Tibial nerve (tissue), 4 donors: Measurements from ENCODE around the gene TTC14. TPM values are rescaled to one million over a fixed set of nuclear protein-coding genes. Genes with fewer than 3 reads are reported as not detected.

Experiments
- DNase-seq, 2 donors: peaks; one replicate each; pipeline ENCODE4 v3.0.0-alpha.2; 2019; ENCODE audit warnings: low spot score in 2 of 2
- H3K27ac ChIP-seq, 4 donors: fragments of 200-600 bp; sonication (generic) in 3 of 4; one replicate each; pipeline ENCODE4 v1.5.1; 2017 to 2019; ENCODE audit warnings: mild to moderate bottlenecking in 1 of 4
- H3K27me3 ChIP-seq, 2 donors: fragments of 200-600 bp; sonication (generic) in 1 of 2; one replicate each; pipeline versions ENCODE4 v1.5.1 to v1.6.0; 2017 to 2019
- H3K36me3 ChIP-seq, 3 donors: fragments of 200-600 bp; sonication (generic); one replicate each; pipeline ENCODE4 v1.5.1; 2018 to 2019
- H3K4me1 ChIP-seq, 4 donors: fragments of 200-600 bp; sonication (generic) in 3 of 4; one replicate each; pipeline ENCODE4 v1.5.1; 2017 to 2019
- H3K4me3 ChIP-seq, 4 donors: fragments of 200-600 bp; sonication (generic) in 3 of 4; one replicate each; pipeline ENCODE4 v1.5.1; 2017 to 2019; ENCODE audit warnings: mild to moderate bottlenecking in 1 of 4, moderate library complexity in 1 of 4
- H3K9me3 ChIP-seq, 4 donors: fragments of 200-600 bp; sonication (generic) in 3 of 4; one replicate each; pipeline ENCODE4 v1.5.1; 2017 to 2019
- EP300 ChIP-seq, 2 donors: sonication (generic); formaldehyde crosslinking; IDR thresholded peaks; one replicate each; pipeline ENCODE4 v1.6.1; 2017; ENCODE audit warnings: antibody characterized with exemption in 2 of 2, mild to moderate bottlenecking in 1 of 2
- POLR2A ChIP-seq, 2 donors: fragments of 450-650 bp; IDR thresholded peaks; one replicate each; pipeline ENCODE4 v1.6.1; 2017; ENCODE audit warnings: antibody characterized with exemption in 2 of 2, mild to moderate bottlenecking in 2 of 2, moderate library complexity in 2 of 2
- WGBS, 2 donors: methylation state at CpG; one replicate each; pipeline ENCODE4 v1.1.5; 2018; 5-methylcytosine and 5-hydroxymethylcytosine counted together
- total RNA-seq, 4 donors: library from RNA; depleted of rRNA; stranded (reverse); fragments of >200 nt; gene quantifications; one replicate each; pipeline ENCODE4 v1.1.0, GENCODE V29; 2016
- TF ChIP-seq, protein P1 (sequence below), 5 experiments: fragments of 200-600 bp in 3 of 5; fragments of 450-650 bp in 2 of 5; sonication (generic) in 3 of 5; IDR thresholded peaks; one replicate each; pipeline ENCODE4 v1.5.1; 2016 to 2019; ENCODE audit warnings: antibody characterized with exemption in 5 of 5, mild to moderate bottlenecking in 3 of 5, moderate library complexity in 2 of 5

Gene TTC14
- total RNA-seq, 4 donors from 2014 or later, result 41.4 to 88.1 (median 80.7) TPM

DNA sequence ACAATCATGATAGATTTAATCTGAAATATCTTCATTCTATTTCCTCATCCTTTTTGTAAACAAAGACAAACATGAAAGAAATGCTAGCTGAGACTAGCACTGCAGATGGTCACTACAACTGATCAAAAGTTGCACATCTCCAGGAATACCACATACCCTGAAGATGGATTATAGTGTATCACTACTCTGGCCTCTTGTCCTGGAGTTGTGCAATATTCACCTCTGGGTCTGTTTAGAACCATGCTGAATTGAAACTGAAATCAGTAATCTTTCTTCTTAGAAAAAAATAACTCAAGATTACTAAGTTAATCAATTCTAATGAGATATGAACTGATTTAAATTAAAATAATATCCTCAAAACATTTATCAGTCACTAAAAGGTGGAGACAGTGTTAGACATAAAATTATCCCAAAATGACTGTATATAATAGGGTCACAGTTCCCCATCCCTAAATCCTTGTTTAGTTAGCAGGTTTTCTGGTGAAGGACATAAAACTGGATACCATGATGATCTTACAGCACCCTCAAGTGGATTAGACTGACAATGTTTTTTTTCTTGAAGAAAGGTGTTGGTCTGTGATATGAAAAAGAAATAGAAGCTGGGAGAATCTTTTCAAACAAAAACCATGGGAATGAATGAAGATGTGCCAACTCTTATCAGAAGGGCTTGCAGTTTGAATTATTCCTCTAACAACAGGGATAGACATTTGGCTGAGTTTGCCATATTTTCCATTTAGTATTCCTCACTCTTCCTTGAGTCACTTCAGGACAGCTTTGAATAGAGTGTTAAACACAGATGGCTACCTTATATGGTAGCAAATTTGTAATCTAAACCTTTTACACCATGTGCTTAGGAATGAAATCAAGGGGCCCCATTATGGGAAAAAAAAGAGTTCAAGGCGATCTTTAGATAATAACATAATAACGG lies 7.1 kb upstream of the TTC14 start:
- H3K9me3 ChIP-seq, result no peaks in the 10 kb centered on the region
- H3K4me1 ChIP-seq, result no peaks in the 10 kb centered on the region
- H3K4me3 ChIP-seq, result no peak overlapping the region
- no peak overlapping the region for H3K27ac ChIP-seq
- no peaks in the 10 kb centered on the region for H3K36me3 ChIP-seq
- DNase-seq, result no peak
- no peaks in the 10 kb centered on the region for H3K27me3 ChIP-seq
- 79 to 82% methylated on average over 2 of the region's 2 CpGs for WGBS, 2 donors
- TF ChIP-seq, protein P1, sequence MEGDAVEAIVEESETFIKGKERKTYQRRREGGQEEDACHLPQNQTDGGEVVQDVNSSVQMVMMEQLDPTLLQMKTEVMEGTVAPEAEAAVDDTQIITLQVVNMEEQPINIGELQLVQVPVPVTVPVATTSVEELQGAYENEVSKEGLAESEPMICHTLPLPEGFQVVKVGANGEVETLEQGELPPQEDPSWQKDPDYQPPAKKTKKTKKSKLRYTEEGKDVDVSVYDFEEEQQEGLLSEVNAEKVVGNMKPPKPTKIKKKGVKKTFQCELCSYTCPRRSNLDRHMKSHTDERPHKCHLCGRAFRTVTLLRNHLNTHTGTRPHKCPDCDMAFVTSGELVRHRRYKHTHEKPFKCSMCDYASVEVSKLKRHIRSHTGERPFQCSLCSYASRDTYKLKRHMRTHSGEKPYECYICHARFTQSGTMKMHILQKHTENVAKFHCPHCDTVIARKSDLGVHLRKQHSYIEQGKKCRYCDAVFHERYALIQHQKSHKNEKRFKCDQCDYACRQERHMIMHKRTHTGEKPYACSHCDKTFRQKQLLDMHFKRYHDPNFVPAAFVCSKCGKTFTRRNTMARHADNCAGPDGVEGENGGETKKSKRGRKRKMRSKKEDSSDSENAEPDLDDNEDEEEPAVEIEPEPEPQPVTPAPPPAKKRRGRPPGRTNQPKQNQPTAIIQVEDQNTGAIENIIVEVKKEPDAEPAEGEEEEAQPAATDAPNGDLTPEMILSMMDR (IDR thresholded peaks at IDR 0.05), result peak in 4 of 5 experiments; percentile 24 to 48 (median 44)
- no peak for TF ChIP-seq POLR2A (IDR thresholded peaks at IDR 0.05)

DNA sequence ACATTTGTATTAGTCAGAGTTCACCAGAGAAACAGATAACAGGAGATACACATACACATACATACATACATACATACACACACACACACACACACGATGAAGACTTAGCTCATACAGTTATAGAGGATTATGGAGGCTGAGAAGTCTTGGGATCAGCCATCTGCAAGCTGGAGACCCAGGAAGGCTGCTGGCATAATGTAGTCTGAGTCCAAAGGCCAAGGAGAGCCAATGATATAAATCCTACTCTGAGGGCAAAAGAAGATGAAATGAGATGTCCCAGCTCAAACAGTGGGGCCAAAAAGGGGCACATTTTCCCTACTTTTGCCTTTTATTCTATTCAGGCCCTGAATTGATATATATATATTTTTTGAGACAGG lies 6.4 kb upstream of the TTC14 start:
- H3K36me3 ChIP-seq, result no peaks in the 10 kb centered on the region
- H3K27me3 ChIP-seq, result no peaks in the 10 kb centered on the region
- H3K27ac ChIP-seq, result no peak overlapping the region
- DNase-seq, result no peak
- H3K9me3 ChIP-seq, result no peaks in the 10 kb centered on the region
- no peaks in the 10 kb centered on the region for H3K4me1 ChIP-seq
- H3K4me3 ChIP-seq, result no peak overlapping the region
- TF ChIP-seq EP300 (IDR thresholded peaks at IDR 0.05) (no peak), POLR2A (IDR thresholded peaks at IDR 0.05) (no peak)
- TF ChIP-seq, protein P1 (IDR thresholded peaks at IDR 0.05), result no peak
- 50 to 61% methylated on average over 1 of the region's 1 CpG for WGBS, 2 donors

DNA sequence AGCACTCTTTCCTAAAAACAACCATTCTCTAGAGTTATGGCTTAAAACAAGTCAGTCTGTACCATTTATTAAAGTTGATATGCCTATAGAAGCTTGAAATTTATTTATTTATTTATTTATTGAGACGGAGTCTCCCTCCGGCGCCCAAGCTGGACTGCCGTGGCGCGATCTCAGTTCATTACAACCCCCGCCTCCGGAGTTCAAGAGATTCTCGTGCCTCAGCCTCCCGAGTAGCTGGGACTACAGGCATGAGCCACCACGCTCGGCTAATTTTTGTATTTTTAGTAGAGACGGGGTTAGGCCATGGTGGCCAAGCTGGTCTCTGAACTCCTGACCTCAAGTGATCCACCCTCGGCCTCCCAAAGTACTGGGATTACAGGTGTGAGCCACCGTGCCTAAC lies 1.5 kb upstream of the TTC14 start:
- Histone ChIP-seq H3K9me3 (no peaks in the 10 kb centered on the region), H3K4me3 (no peak overlapping the region), H3K4me1 (peaks cover 0 to 27% (median 7%) of the 10 kb centered on the region in 4 donors), H3K36me3 (peaks cover 0 to 13% (median 4%) of the 10 kb centered on the region in 3 donors), H3K27ac (no peak overlapping the region), H3K27me3 (no peaks in the 10 kb centered on the region)
- 96 to 99% methylated on average over 15 of the region's 15 CpGs for WGBS, 2 donors
- no peak for DNase-seq
- no peak for TF ChIP-seq EP300 (IDR thresholded peaks at IDR 0.05)
- TF ChIP-seq, protein P1 (IDR thresholded peaks at IDR 0.05), result no peak
- no peak for TF ChIP-seq POLR2A (IDR thresholded peaks at IDR 0.05)

DNA sequence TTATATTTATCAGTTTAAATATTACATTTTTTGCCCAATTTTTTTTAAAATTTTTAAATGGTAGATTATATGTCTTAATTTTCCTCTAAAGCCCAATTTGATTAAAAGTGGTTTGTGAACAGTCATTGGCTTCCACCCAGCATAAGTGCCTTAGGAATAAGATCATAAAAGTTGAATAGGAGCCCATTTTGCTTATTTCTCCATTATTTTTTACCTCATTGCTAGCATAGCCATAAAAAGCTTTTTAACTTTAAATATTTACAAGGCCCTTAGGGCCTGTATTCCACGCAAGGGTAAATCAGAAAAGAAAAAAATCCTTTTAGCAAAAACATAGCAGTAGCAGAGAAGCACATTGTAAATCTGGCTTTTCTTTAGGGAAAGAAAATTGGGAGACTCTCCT lies 9.0 kb downstream of the TTC14 start:
- H3K27ac ChIP-seq, result no peak overlapping the region
- DNase-seq, result no peak
- WGBS, 2 donors, result 56 to 68% methylated on average over 1 of the region's 1 CpG
- H3K4me3 ChIP-seq, result no peak overlapping the region
- no peaks in the 10 kb centered on the region for H3K27me3 ChIP-seq
- H3K4me1 ChIP-seq, result no peaks in the 10 kb centered on the region
- no peaks in the 10 kb centered on the region for H3K9me3 ChIP-seq
- TF ChIP-seq, protein P1 (IDR thresholded peaks at IDR 0.05), result no peak
- TF ChIP-seq POLR2A (IDR thresholded peaks at IDR 0.05), result no peak
- no peak for TF ChIP-seq EP300 (IDR thresholded peaks at IDR 0.05)
- H3K36me3 ChIP-seq, result peaks cover 0 to 79% (median 15%) of the 10 kb centered on the region in 3 donors

DNA sequence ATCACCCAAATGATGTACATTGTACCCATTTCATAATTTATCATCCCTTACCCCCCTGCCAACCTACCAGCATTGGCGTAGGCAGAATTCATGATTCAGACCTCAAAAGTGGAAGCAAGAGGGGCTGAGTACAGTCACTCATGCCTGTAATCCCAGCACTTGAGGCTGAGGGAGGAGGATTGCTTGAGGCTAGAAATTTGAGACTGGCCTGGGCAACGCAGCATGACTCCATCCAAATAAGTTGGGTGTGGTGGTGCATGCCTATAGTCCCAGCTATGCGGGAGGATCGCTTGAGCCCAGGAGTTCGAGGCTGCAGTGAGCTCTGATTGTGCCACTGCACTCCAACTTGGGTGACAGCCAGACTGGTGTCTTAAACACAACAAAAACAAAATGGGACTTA lies 10.4 kb downstream of the TTC14 start:
- Histone ChIP-seq H3K36me3 (peaks cover 0 to 65% (median 8%) of the 10 kb centered on the region in 3 donors), H3K4me1 (no peaks in the 10 kb centered on the region), H3K9me3 (no peaks in the 10 kb centered on the region), H3K4me3 (no peak overlapping the region), H3K27ac (no peak overlapping the region), H3K27me3 (no peaks in the 10 kb centered on the region)
- no peak for DNase-seq
- TF ChIP-seq EP300 (IDR thresholded peaks at IDR 0.05), result no peak
- no peak for TF ChIP-seq POLR2A (IDR thresholded peaks at IDR 0.05)
- TF ChIP-seq, protein P1 (IDR thresholded peaks at IDR 0.05), result no peak
- WGBS, 2 donors, result 91 to 96% methylated on average over 5 of the region's 5 CpGs
